PC-9 (cell line): Measurements from ENCODE around the gene KRT6C.

Experiments
- EZH2 ChIP-seq: fragments of 200-600 bp; sonication (generic); IDR thresholded peaks from 2 replicates; pipeline ENCODE4 v1.8.0; 2017; ENCODE audit warnings: antibody characterized with exemption, low read depth
- TF ChIP-seq, protein P1 (sequence below): fragments of 200-600 bp; sonication (generic); conservative IDR thresholded peaks from 2 replicates; pipeline ENCODE4 v1.6.1; 2017; ENCODE audit warnings: mixed run types, antibody characterized with exemption, mild to moderate bottlenecking, moderate library complexity

DNA sequence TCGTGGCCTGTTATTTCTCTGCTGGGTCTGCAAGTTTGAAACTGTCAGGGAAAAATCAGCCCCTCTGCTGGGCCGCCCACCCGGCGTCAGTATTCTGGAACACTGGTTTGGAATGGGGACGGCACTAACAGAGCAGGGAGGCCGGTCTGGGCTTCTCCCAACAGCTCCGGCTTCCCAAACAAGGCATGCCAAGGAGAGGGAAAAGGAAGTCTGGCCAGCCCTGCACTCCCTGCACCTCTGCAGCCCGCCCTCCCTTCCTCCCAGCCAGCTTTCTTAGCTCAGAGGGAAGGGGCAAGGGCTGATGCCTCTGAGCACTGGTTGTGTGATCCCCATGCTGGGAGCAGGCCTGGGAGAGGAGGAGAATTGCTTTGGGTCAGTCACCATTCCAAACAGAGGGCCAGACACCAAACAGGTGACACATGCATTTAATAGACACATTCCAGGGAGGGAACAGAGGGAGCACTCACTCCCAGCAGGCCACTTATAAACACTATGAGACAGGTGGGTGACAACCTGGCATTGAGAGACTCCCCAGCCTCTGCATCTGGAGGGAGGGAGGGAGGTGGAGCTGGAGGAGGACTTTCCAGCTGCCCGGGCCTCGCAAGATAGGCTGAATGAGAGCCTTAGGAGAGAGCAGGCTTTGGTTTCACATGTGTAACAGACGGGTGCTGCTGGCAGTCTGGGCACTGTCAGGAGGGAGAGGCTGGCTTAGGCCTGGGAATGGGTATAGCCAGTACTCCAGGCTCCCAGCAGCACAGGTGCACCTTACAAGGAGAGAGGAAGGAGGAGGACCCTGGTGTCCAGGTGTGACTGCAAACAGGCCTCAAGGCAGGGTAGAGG lies 49.7 kb downstream of the KRT6C start:
- TF ChIP-seq, protein P1, sequence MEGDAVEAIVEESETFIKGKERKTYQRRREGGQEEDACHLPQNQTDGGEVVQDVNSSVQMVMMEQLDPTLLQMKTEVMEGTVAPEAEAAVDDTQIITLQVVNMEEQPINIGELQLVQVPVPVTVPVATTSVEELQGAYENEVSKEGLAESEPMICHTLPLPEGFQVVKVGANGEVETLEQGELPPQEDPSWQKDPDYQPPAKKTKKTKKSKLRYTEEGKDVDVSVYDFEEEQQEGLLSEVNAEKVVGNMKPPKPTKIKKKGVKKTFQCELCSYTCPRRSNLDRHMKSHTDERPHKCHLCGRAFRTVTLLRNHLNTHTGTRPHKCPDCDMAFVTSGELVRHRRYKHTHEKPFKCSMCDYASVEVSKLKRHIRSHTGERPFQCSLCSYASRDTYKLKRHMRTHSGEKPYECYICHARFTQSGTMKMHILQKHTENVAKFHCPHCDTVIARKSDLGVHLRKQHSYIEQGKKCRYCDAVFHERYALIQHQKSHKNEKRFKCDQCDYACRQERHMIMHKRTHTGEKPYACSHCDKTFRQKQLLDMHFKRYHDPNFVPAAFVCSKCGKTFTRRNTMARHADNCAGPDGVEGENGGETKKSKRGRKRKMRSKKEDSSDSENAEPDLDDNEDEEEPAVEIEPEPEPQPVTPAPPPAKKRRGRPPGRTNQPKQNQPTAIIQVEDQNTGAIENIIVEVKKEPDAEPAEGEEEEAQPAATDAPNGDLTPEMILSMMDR = no peak
- TF ChIP-seq EZH2 = no peak
